Measurements from ENCODE around the gene SENP1. TPM values are rescaled to one million over a fixed set of nuclear protein-coding genes. Genes with fewer than 3 reads are reported as not detected.
A peak's percentile ranks its signal among the peaks of the same experiment; 100 is the strongest.
"Not testable (repeated sequence)": the region's sequence is repeated elsewhere in the genome, so short reads cannot be mapped to it uniquely, and the experiment has no call there.

The SENP1 gene
- total RNA-seq, 2 donors from 2014 or later, result 11.6 to 13.9 TPM

- Histone ChIP-seq H3K4me3 (no peak overlapping the region), H3K36me3 (peaks cover 70% of the 10 kb centered on the region), H3K9me3 (no peaks in the 10 kb centered on the region), H3K27me3 (no peaks in the 10 kb centered on the region), H3K4me1 (peaks cover 0 to 37% of the 10 kb centered on the region in 2 donors), H3K27ac (peak overlapping the region; percentile 20 to 81)
- no peak for TF ChIP-seq CTCF (IDR thresholded peaks at IDR 0.05)
- no peak for DNase-seq (ENCODE audit: low spot score)
These were observed 20.1 kb upstream of the SENP1 start for GRCh38 chr12:48125985-48126384.

- H3K36me3 ChIP-seq, result peaks cover 66% of the 10 kb centered on the region
- not testable (repeated sequence) for DNase-seq (ENCODE audit: low spot score); H3K9me3 ChIP-seq; H3K4me3 ChIP-seq; H3K27me3 ChIP-seq
- H3K27ac ChIP-seq, result peak overlapping the region; percentile 20 to 81
- H3K4me1 ChIP-seq, result peaks cover 0 to 41% of the 10 kb centered on the region in 2 donors
These were observed 19.7 kb upstream of the SENP1 start for GRCh38 chr12:48125542-48125941.

DNA sequence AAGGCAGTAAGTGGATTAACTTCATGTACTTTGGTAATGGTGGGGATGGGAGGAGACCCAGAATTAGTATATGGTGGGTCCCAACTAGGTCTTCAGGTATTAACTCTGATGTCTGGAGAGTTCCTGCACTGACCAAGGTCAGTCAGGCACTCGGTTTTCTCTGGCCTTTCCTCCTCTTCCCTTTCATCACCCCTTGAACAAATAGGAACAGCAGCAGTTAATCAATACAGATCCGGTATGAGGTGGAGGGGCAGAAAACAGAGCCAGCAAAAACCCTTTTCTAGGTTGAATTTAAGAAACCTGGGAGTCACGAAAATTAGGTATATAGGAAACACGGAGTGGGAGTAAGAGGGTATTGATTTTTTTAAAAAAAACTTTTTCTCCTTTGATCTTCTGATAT is 17.3 kb upstream of the SENP1 start:
- Histone ChIP-seq H3K4me3 (no peak overlapping the region), H3K27me3 (no peaks in the 10 kb centered on the region), H3K27ac (peak overlapping the region in 1 of 2 donors; percentile 28), H3K36me3 (peaks cover 48% of the 10 kb centered on the region), H3K4me1 (peaks cover 0 to 45% of the 10 kb centered on the region in 2 donors), H3K9me3 (no peaks in the 10 kb centered on the region)
- no peak for DNase-seq (ENCODE audit: low spot score)
- TF ChIP-seq CTCF (IDR thresholded peaks at IDR 0.05), result no peak

GRCh38 chr12:48122065-48122834 is 16.4 kb upstream of the SENP1 start:
- Histone ChIP-seq H3K36me3 (peaks cover 42% of the 10 kb centered on the region), H3K4me3 (no peak overlapping the region), H3K4me1 (peaks cover 0 to 39% of the 10 kb centered on the region in 2 donors), H3K27me3 (no peaks in the 10 kb centered on the region), H3K27ac (peak overlapping the region; percentile 28 to 52), H3K9me3 (no peaks in the 10 kb centered on the region)
- no peak for TF ChIP-seq CTCF (IDR thresholded peaks at IDR 0.05)
- no peak for DNase-seq (ENCODE audit: low spot score)

DNA sequence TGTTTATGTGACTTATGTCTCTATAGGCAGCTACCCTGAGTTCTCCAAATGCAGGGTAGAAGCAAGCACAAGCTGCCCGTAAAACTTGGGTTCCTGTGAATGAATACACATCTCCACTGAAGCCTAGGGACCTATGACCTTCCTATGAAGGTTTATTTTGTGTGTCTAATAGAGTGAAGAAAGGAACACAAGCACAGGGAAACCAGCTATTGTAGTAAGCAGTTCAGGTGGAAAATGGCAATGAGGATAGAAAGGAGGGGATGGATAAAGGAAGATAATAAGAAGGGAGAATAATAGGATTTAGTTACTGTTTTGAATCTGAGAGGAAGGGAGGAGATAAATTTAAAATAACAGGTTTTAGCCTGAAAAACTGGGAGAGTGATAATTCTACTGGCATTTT is 15.6 kb upstream of the SENP1 start:
- Histone ChIP-seq H3K36me3 (peaks cover 36% of the 10 kb centered on the region), H3K27ac (peak overlapping the region in 1 of 2 donors; percentile 86), H3K4me3 (no peak overlapping the region), H3K4me1 (peaks cover 0 to 34% of the 10 kb centered on the region in 2 donors), H3K9me3 (no peaks in the 10 kb centered on the region), H3K27me3 (no peaks in the 10 kb centered on the region)
- no peak for DNase-seq (ENCODE audit: low spot score)
- TF ChIP-seq CTCF (IDR thresholded peaks at IDR 0.05), result no peak

DNA sequence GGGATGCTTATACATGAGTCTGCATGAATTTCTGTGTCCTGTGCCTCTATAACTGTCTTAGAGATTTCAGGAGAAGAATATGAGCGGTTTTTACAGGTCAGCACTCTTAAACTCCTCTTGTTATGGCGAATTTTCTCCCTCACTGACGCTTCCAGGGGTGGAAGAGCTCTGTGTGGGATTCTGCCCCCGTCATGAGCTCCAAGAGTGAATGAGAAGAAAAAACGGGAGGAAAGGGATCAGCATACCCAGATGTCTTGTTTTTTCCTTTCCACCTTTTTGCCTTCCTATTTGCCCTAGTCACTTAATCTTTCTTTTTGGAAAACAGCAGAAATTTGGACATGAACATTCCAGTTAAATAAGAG is 13.9 kb upstream of the SENP1 start:
- DNase-seq (ENCODE audit: low spot score), result no peak
- Histone ChIP-seq H3K4me1 (peaks cover 0 to 34% of the 10 kb centered on the region in 2 donors), H3K9me3 (no peaks in the 10 kb centered on the region), H3K27ac (peak overlapping the region; percentile 82 to 86), H3K36me3 (peaks cover 21% of the 10 kb centered on the region), H3K27me3 (no peaks in the 10 kb centered on the region), H3K4me3 (peak overlapping the region; percentile 78 to 82)
- TF ChIP-seq CTCF (IDR thresholded peaks at IDR 0.05), result no peak
